SK-N-SH (cell line): ENCODE data around the gene INTS11. TPM values are rescaled to one million over a fixed set of nuclear protein-coding genes. Genes with fewer than 3 reads are reported as not detected.

Experiments
- CTCF ChIA-PET: fragments of 300-600, 350-600 bp; formaldehyde crosslinking; extraction: SDS; loops from one replicate; lab custom pipeline; 2021; lab: Yijun Ruan, JAX
- POLR2A ChIA-PET: fragments of 350-600 bp; sonication (Branson Sonifier 250); formaldehyde crosslinking; extraction: SDS; loops from one replicate; lab custom pipeline; 2020; ENCODE audit warnings: antibody characterized with exemption, inconsistent platforms; lab: Yijun Ruan, JAX
- DNase-seq: peaks from one replicate; pipeline ENCODE4 v3.0.0; 2012
- H2AFZ ChIP-seq: fragments of 200-600 bp; sonication (generic); 2 replicates; pipeline ENCODE4 v1.8.1; 2016; ENCODE audit warnings: antibody characterized with exemption, mild to moderate bottlenecking, low read depth
- H3F3A ChIP-seq: fragments of 200-600 bp; sonication (generic); replicated peaks from 2 replicates; pipeline ENCODE3; 2016; ENCODE audit warnings: antibody characterized with exemption, mild to moderate bottlenecking; ENCODE audit not compliant: insufficient read depth
- H3K27ac ChIP-seq, 2 experiments: fragments of 200-500 bp in 1 of 2; fragments of 200-600 bp in 1 of 2; sonication (Bioruptor generic) in 1 of 2; sonication (generic), shearing (Covaris generic) in 1 of 2; 2 replicates each; pipeline versions ENCODE4 v1.5.1 to v1.6.1; 2014 to 2016; ENCODE audit warnings: low read depth in 2 of 2, inconsistent platforms in 1 of 2, low read length in 1 of 2, mild to moderate bottlenecking in 1 of 2, mixed read lengths in 1 of 2
- H3K27me3 ChIP-seq: fragments of 200-600 bp; sonication (generic), shearing (Covaris generic); 2 replicates; pipeline ENCODE4 v1.6.1; 2016; ENCODE audit warnings: mixed run types; ENCODE audit not compliant: insufficient read depth
- H3K36me3 ChIP-seq, 2 experiments: fragments of 200-500 bp in 1 of 2; fragments of 200-600 bp in 1 of 2; sonication (Bioruptor generic) in 1 of 2; sonication (generic) in 1 of 2; replicated peaks in 1 of 2; 2 replicates each; pipeline versions ENCODE3 to v1.5.1; 2014 to 2016; ENCODE audit warnings: low read length in 1 of 2, mild to moderate bottlenecking in 1 of 2; ENCODE audit not compliant: insufficient read depth in 2 of 2, control insufficient read depth in 1 of 2
- H3K4me1 ChIP-seq, 2 experiments: fragments of 200-500 bp in 1 of 2; fragments of 200-600 bp in 1 of 2; sonication (Bioruptor generic) in 1 of 2; sonication (generic), shearing (Covaris generic) in 1 of 2; 2 replicates each; pipeline versions ENCODE4 v1.5.1 to v1.6.1; 2014 to 2016; ENCODE audit warnings: low read depth in 1 of 2, low read length in 1 of 2, mixed run types in 1 of 2; ENCODE audit not compliant: insufficient read depth in 2 of 2, control insufficient read depth in 1 of 2
- H3K4me2 ChIP-seq: fragments of 200-600 bp; sonication (generic), shearing (Covaris generic); 2 replicates; pipeline ENCODE4 v1.6.1; 2017; ENCODE audit warnings: mixed run types
- H3K4me3 ChIP-seq, 2 experiments: fragments of 200-500 bp in 1 of 2; fragments of 200-600 bp in 1 of 2; sonication (Bioruptor generic) in 1 of 2; sonication (generic), shearing (Covaris generic) in 1 of 2; 2 replicates each; pipeline versions ENCODE4 v1.5.1 to v1.8.1; 2014 to 2016; ENCODE audit warnings: low read depth in 2 of 2, inconsistent platforms in 1 of 2, low read length in 1 of 2, mild to moderate bottlenecking in 1 of 2, mixed read lengths in 1 of 2, moderate library complexity in 1 of 2
- H3K79me2 ChIP-seq: fragments of 200-600 bp; sonication (generic); 2 replicates; pipeline ENCODE4 v1.8.1; 2017; ENCODE audit warnings: mild to moderate bottlenecking; ENCODE audit not compliant: insufficient read depth
- H3K9ac ChIP-seq: fragments of 200-600 bp; sonication (generic); 2 replicates; pipeline ENCODE4 v1.6.1; 2017; ENCODE audit warnings: mixed run types
- H3K9me2 ChIP-seq: fragments of 200-600 bp; sonication (generic); 2 replicates; pipeline ENCODE4 v1.6.1; 2017; ENCODE audit warnings: mixed run types
- H3K9me3 ChIP-seq: fragments of 200-600 bp; sonication (generic); 2 replicates; pipeline ENCODE4 v1.6.1; 2017; ENCODE audit warnings: mixed run types, mild to moderate bottlenecking, moderate library complexity
- H4K20me1 ChIP-seq: fragments of 200-600 bp; sonication (generic); 2 replicates; pipeline ENCODE4 v1.6.1; 2017; ENCODE audit warnings: mild to moderate bottlenecking, mixed run types; ENCODE audit not compliant: insufficient read depth
- EP300 ChIP-seq, 2 experiments: IDR thresholded peaks; 2 replicates each; pipeline versions ENCODE4 v1.4.0 to v1.6.1; 2012; ENCODE audit warnings: borderline replicate concordance in 1 of 2, low read depth in 1 of 2, low read length in 1 of 2
- FOXJ3 ChIP-seq: sonication (generic); formaldehyde crosslinking; IDR thresholded peaks from 2 replicates; pipeline ENCODE4 v1.5.1; 2020; ENCODE audit warnings: mild to moderate bottlenecking, missing genetic modification reagents
- GATA2 ChIP-seq: sonication (generic); formaldehyde crosslinking; IDR thresholded peaks from 2 replicates; pipeline ENCODE4 v1.5.0; 2020; ENCODE audit warnings: mild to moderate bottlenecking, missing genetic modification reagents
- JUND ChIP-seq: IDR thresholded peaks from 2 replicates; pipeline ENCODE4 v1.4.0; 2012
- MEF2A ChIP-seq: IDR thresholded peaks from 2 replicates; pipeline ENCODE4 v1.4.0; 2012; ENCODE audit warnings: low read depth, borderline replicate concordance
- NFIC ChIP-seq: IDR thresholded peaks from 2 replicates; pipeline ENCODE4 v1.4.0; 2012; ENCODE audit warnings: borderline replicate concordance
- NRF1 ChIP-seq: IDR thresholded peaks from 2 replicates; pipeline ENCODE4 v1.6.1; 2012; ENCODE audit warnings: low read depth, mild to moderate bottlenecking, low read length
- RFX5 ChIP-seq: IDR thresholded peaks from 2 replicates; pipeline ENCODE4 v1.6.1; 2012; ENCODE audit warnings: mild to moderate bottlenecking, improper control_type of control experiment, low read length
- RXRA ChIP-seq: IDR thresholded peaks from 2 replicates; pipeline ENCODE4 v1.4.0; 2012; ENCODE audit warnings: low read depth, mild to moderate bottlenecking, borderline replicate concordance
- SIN3A ChIP-seq: IDR thresholded peaks from 2 replicates; pipeline ENCODE4 v1.6.1; 2012; ENCODE audit warnings: low read depth, mild to moderate bottlenecking, low read length, moderate library complexity, borderline replicate concordance
- TEAD4 ChIP-seq: IDR thresholded peaks from 2 replicates; pipeline ENCODE4 v1.4.0; 2012; ENCODE audit warnings: mild to moderate bottlenecking, borderline replicate concordance; ENCODE audit not compliant: insufficient read depth
- USF2 ChIP-seq: fragments of 150-350 bp; IDR thresholded peaks from 2 replicates; pipeline ENCODE4 v1.6.1; 2017; ENCODE audit warnings: antibody characterized with exemption, low read length, low read depth, borderline replicate concordance
- ZBTB33 ChIP-seq: IDR thresholded peaks from 2 replicates; pipeline ENCODE4 v1.4.0; 2012; ENCODE audit warnings: low read depth, borderline replicate concordance
- WGBS: methylation state at CpG from one replicate; pipeline ENCODE4 v1.1.6; 2017; ENCODE audit warnings: low lambda C conversion rate; 5-methylcytosine and 5-hydroxymethylcytosine counted together
- polyA plus RNA-seq, 3 experiments: library from polyadenylated mRNA; depleted of rRNA; stranded (reverse); fragments of >200 nt; gene quantifications; 2 replicates each; pipeline ENCODE4 v1.2.3, GENCODE V29; 2012
- TF ChIP-seq, protein P1 (sequence below): IDR thresholded peaks from 2 replicates; pipeline ENCODE4; 2012
- TF ChIP-seq, protein P2 (sequence below): fragments of 200-600 bp; sonication (generic); IDR thresholded peaks from 2 replicates; pipeline ENCODE4 v1.6.1; 2017; ENCODE audit warnings: antibody characterized with exemption, mild to moderate bottlenecking, moderate library complexity

The INTS11 gene
- polyA plus RNA-seq, 1 of the 3 experiments (the other 2 are of a cell fraction), result 137 TPM

DNA sequence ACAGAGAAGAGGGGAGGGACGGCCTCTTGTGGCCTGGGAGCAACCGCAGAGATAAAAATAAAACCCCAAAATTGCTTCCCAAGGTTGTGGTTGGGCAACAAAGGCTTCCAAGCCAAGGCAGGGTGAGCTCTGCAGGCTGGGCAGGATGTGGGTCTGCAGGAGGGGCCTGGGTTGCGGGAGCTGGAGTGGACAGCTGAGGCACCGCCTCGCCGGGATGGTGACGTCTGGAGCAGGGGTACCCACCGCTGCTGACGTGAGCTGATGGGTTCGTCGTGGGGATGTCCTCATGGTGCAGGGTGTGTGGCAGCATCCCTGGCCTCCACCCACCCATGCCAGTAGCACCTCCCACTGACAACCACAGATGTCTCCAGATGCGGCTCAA, 46.9 kb upstream of the INTS11 start:
- Histone ChIP-seq H4K20me1 (no peaks in the 10 kb centered on the region), H3K79me2 (peaks cover 34% of the 10 kb centered on the region), H3K9me2 (no peaks in the 10 kb centered on the region), H3K4me1 (peaks cover 0 to 28% of the 10 kb centered on the region in 2 experiments; a peak in 1 of 4 replicates), H3K9me3 (no peaks in the 10 kb centered on the region), H3K4me2 (no peak overlapping the region), H2AFZ (no peak overlapping the region), H3K27me3 (no peaks in the 10 kb centered on the region), H3F3A (peaks cover 8% of the 10 kb centered on the region), H3K36me3 (peaks cover 0 to 8% of the 10 kb centered on the region in 2 experiments), H3K27ac (no peak overlapping the region), H3K9ac (no peak overlapping the region), H3K4me3 (no peak overlapping the region)
- DNase-seq, result no peak
- ChIA-PET CTCF (interaction anchor here (0.8 to 5.9 kb wide), 22 partner anchors 8 to 339 kb away, joined by 3 to 48 read pairs (median 4); partner anchors contain the start of genes CCNL2, DVL1, MXRA8 and UBE2J2), POLR2A (interaction anchor here (0.6 to 1.3 kb wide), 5 partner anchors 12 to 28 kb away, joined by 3 to 5 read pairs (median 3); partner anchors contain the start of gene CCNL2)
- TF ChIP-seq EP300 (IDR thresholded peaks at IDR 0.05; ENCODE audit: borderline replicate concordance in 1 of 2, low read depth in 1 of 2, low read length in 1 of 2) (no peak), NFIC (no peak), TEAD4 (no peak), RFX5 (no peak), JUND (no peak), MEF2A (no peak), FOXJ3 (CRISPR knock-in tag) (no peak), USF2 (no peak), NRF1 (no peak), RXRA (no peak), ZBTB33 (no peak)
- TF ChIP-seq, protein P1, sequence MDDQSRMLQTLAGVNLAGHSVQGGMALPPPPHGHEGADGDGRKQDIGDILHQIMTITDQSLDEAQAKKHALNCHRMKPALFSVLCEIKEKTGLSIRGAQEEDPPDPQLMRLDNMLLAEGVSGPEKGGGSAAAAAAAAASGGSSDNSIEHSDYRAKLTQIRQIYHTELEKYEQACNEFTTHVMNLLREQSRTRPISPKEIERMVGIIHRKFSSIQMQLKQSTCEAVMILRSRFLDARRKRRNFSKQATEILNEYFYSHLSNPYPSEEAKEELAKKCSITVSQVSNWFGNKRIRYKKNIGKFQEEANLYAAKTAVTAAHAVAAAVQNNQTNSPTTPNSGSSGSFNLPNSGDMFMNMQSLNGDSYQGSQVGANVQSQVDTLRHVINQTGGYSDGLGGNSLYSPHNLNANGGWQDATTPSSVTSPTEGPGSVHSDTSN, result no peak
- WGBS, result 92% methylated on average over 5 of the region's 12 CpGs

DNA sequence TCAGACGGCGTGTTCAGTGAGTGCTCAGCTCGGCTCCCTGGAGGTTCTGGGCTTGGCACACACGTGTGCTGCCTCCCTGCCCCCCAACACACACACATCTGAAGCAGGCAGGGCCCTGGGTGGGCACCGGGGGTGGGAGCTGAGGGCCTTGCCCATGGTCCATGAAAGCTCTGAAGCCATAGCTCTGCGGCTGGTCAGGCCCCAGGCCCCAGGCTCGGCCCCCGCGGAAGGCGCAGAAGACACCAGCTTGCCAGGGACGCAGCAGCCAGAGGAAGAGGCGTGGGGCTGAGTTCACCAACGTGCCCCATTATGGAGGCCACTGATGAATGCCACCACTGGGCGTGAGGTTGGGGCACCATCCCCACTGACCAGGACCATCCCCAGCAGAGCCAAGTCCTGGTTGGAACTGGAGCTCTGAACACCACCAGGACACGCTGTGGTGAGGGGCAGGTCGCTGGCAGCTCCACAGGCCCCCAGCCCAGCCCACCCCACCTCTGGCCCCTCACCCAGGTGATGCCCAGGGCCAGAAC, 46.4 kb upstream of the INTS11 start:
- peaks cover 4% of the 10 kb centered on the region for H3F3A ChIP-seq
- no peak overlapping the region for H3K4me3 ChIP-seq
- no peak overlapping the region for H2AFZ ChIP-seq
- H3K9me3 ChIP-seq, result no peaks in the 10 kb centered on the region
- H3K9me2 ChIP-seq, result no peaks in the 10 kb centered on the region
- no peak overlapping the region for H3K9ac ChIP-seq
- peaks cover 0 to 8% of the 10 kb centered on the region in 2 experiments for H3K36me3 ChIP-seq
- H3K27ac ChIP-seq, result no peak overlapping the region
- peaks cover 30% of the 10 kb centered on the region for H3K79me2 ChIP-seq
- peaks cover 0 to 23% of the 10 kb centered on the region in 2 experiments; a peak in 1 of 4 replicates for H3K4me1 ChIP-seq
- DNase-seq, result no peak
- TF ChIP-seq RXRA, result no peak
- TF ChIP-seq, protein P1, result 0 out of 2 replicates have a peak, but pooled peaks have one; percentile 12
- no peak for TF ChIP-seq SIN3A
- no peak for TF ChIP-seq EP300 (IDR thresholded peaks at IDR 0.05; ENCODE audit: borderline replicate concordance in 1 of 2, low read depth in 1 of 2, low read length in 1 of 2)
- TF ChIP-seq, protein P2, sequence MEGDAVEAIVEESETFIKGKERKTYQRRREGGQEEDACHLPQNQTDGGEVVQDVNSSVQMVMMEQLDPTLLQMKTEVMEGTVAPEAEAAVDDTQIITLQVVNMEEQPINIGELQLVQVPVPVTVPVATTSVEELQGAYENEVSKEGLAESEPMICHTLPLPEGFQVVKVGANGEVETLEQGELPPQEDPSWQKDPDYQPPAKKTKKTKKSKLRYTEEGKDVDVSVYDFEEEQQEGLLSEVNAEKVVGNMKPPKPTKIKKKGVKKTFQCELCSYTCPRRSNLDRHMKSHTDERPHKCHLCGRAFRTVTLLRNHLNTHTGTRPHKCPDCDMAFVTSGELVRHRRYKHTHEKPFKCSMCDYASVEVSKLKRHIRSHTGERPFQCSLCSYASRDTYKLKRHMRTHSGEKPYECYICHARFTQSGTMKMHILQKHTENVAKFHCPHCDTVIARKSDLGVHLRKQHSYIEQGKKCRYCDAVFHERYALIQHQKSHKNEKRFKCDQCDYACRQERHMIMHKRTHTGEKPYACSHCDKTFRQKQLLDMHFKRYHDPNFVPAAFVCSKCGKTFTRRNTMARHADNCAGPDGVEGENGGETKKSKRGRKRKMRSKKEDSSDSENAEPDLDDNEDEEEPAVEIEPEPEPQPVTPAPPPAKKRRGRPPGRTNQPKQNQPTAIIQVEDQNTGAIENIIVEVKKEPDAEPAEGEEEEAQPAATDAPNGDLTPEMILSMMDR, result no peak
- TF ChIP-seq RFX5, result no peak
- TF ChIP-seq GATA2, result no peak
- ChIA-PET POLR2A (interaction anchor here (0.7 to 1.3 kb wide), 3 partner anchors 11 to 28 kb away, joined by 3 read pairs; partner anchors contain the start of gene CCNL2), CTCF (interaction anchor here (1.1 to 5.9 kb wide), 12 partner anchors 8 to 253 kb away, joined by 3 to 48 read pairs (median 5); partner anchors contain the start of genes CCNL2 and MXRA8)
- H4K20me1 ChIP-seq, result no peaks in the 10 kb centered on the region
- H3K4me2 ChIP-seq, result no peak overlapping the region
- WGBS, result 73% methylated on average over 4 of the region's 16 CpGs
- no peaks in the 10 kb centered on the region for H3K27me3 ChIP-seq
